IMR-90 (cell line): Measurements from ENCODE around the gene DSCAML1. TPM values are rescaled to one million over a fixed set of nuclear protein-coding genes. Genes with fewer than 3 reads are reported as not detected.

Experiments used
- ATAC-seq: fragments of 200-7000 bp; cut with Tn5 transposase; 2 replicates; pipeline ENCODE4 v1.9.1; 2020; ENCODE audit warnings: low read depth, mild to moderate bottlenecking, moderate library complexity
- BruUV-seq: library from RNA; stranded (reverse); fragments of 400-500 nt; replicated peaks from 2 replicates; lab custom pipeline; 2021; lab: Mats Ljungman, UMichigan
- CTCF ChIA-PET: fragments of 300-600 bp; formaldehyde crosslinking; extraction: SDS; loops from one replicate; lab custom pipeline; 2021; ENCODE audit warnings: antibody characterized with exemption; lab: Yijun Ruan, JAX
- POLR2A ChIA-PET: fragments of 300-600 bp; sonication (Branson Sonifier 250); formaldehyde crosslinking; loops from one replicate; lab custom pipeline; 2022; ENCODE audit warnings: antibody characterized with exemption; ENCODE audit not compliant: unreplicated experiment; lab: Charles Lee
- DNase-seq: peaks from one replicate; pipeline ENCODE4 v3.0.0; 2013
- H2AFZ ChIP-seq: replicated peaks from 2 replicates; pipeline ENCODE3; 2013; ENCODE audit warnings: low read length, mild to moderate bottlenecking; ENCODE audit not compliant: poor library complexity
- H2AK5ac ChIP-seq: 2 replicates; pipeline ENCODE4 v1.6.1; 2013; ENCODE audit warnings: low read depth, low read length, inconsistent platforms
- H2AK9ac ChIP-seq: replicated peaks from 2 replicates; pipeline ENCODE3; 2013; ENCODE audit warnings: mild to moderate bottlenecking, low read depth, low read length, moderate library complexity; ENCODE audit not compliant: poor library complexity
- H2BK120ac ChIP-seq: 2 replicates; pipeline ENCODE4 v1.6.1; 2013; ENCODE audit warnings: low read depth, low read length, inconsistent platforms
- H2BK15ac ChIP-seq: 3 replicates; pipeline ENCODE4 v1.6.1; 2013; ENCODE audit warnings: low read depth, low read length, inconsistent platforms
- H2BK20ac ChIP-seq: 2 replicates; pipeline ENCODE4 v1.6.1; 2013; ENCODE audit warnings: low read depth, mild to moderate bottlenecking, inconsistent platforms, low read length, moderate library complexity
- H2BK5ac ChIP-seq: 2 replicates; pipeline ENCODE4 v1.6.1; 2013; ENCODE audit warnings: mild to moderate bottlenecking, low read depth, low read length, inconsistent platforms; ENCODE audit not compliant: poor library complexity, severe bottlenecking
- H3K14ac ChIP-seq: replicated peaks from 2 replicates; pipeline ENCODE4 v1.6.1; 2013; ENCODE audit warnings: low read depth, low read length, inconsistent platforms
- H3K18ac ChIP-seq: 2 replicates; pipeline ENCODE4 v1.6.1; 2013; ENCODE audit warnings: low read depth, low read length, control low read depth
- H3K23ac ChIP-seq: 2 replicates; pipeline ENCODE4 v1.6.1; 2013; ENCODE audit warnings: low read depth, low read length, inconsistent platforms
- H3K27ac ChIP-seq: 2 replicates; pipeline ENCODE4 v1.5.1; 2013; ENCODE audit warnings: mild to moderate bottlenecking, control low read depth, low read length; ENCODE audit not compliant: insufficient read depth
- H3K27me3 ChIP-seq: 2 replicates; pipeline ENCODE4 v1.6.1; 2013; ENCODE audit warnings: low read length; ENCODE audit not compliant: control insufficient read depth, insufficient read depth
- H3K36me3 ChIP-seq: 2 replicates; pipeline ENCODE4 v1.6.1; 2013; ENCODE audit warnings: low read length, mixed read lengths; ENCODE audit not compliant: control insufficient read depth, insufficient read depth
- H3K4ac ChIP-seq: 2 replicates; pipeline ENCODE4 v1.6.1; 2013; ENCODE audit warnings: low read depth, low read length, inconsistent platforms
- H3K4me1 ChIP-seq: 2 replicates; pipeline ENCODE4 v1.6.1; 2013; ENCODE audit warnings: low read length, mixed read lengths; ENCODE audit not compliant: control insufficient read depth, insufficient read depth
- H3K4me2 ChIP-seq: 2 replicates; pipeline ENCODE4 v1.6.1; 2013; ENCODE audit warnings: low read depth, mild to moderate bottlenecking, control low read depth, low read length, moderate library complexity
- H3K4me3 ChIP-seq: 2 replicates; pipeline ENCODE4 v1.5.1; 2013; ENCODE audit warnings: low read depth, mild to moderate bottlenecking, control low read depth, low read length, moderate library complexity; ENCODE audit not compliant: insufficient read depth
- H3K56ac ChIP-seq: 2 replicates; pipeline ENCODE4 v1.6.1; 2013; ENCODE audit warnings: low read length, inconsistent platforms; ENCODE audit not compliant: insufficient read depth; ENCODE audit errors: extremely low read depth
- H3K79me1 ChIP-seq, 2 experiments: 2 replicates each; pipeline ENCODE4 v1.6.1; 2013; ENCODE audit warnings: low read length in 2 of 2, inconsistent platforms in 1 of 2, low read depth in 1 of 2
- H3K9ac ChIP-seq: 2 replicates; pipeline ENCODE4 v1.6.1; 2013; ENCODE audit warnings: low read depth, low read length, control low read depth
- H3K9me1 ChIP-seq: 2 replicates; pipeline ENCODE4 v1.6.1; 2013; ENCODE audit warnings: low read length, inconsistent platforms; ENCODE audit not compliant: insufficient read depth
- H3K9me3 ChIP-seq: 2 replicates; pipeline ENCODE4 v1.6.1; 2013; ENCODE audit warnings: low read length; ENCODE audit not compliant: control insufficient read depth, insufficient read depth
- H4K20me1 ChIP-seq: 2 replicates; pipeline ENCODE4 v1.6.1; 2013; ENCODE audit warnings: low read length, inconsistent platforms; ENCODE audit not compliant: insufficient read depth
- H4K5ac ChIP-seq: 2 replicates; pipeline ENCODE4 v1.6.1; 2013; ENCODE audit warnings: mild to moderate bottlenecking, low read depth, low read length, control low read depth
- H4K8ac ChIP-seq, 2 experiments: 2 replicates each; pipeline ENCODE4 v1.6.1; 2013; ENCODE audit warnings: low read depth in 2 of 2, low read length in 2 of 2, control low read depth in 1 of 2, inconsistent platforms in 1 of 2
- H4K91ac ChIP-seq: 2 replicates; pipeline ENCODE4 v1.6.1; 2013; ENCODE audit warnings: low read depth, low read length, inconsistent platforms; ENCODE audit not compliant: insufficient read depth
- BHLHE40 ChIP-seq: fragments of 150-350 bp; IDR thresholded peaks from 2 replicates; pipeline ENCODE4 v1.6.1; 2016; ENCODE audit warnings: mild to moderate bottlenecking, low read depth, low read length
- CEBPB ChIP-seq: IDR thresholded peaks from 2 replicates; pipeline ENCODE4 v1.6.1; 2012; ENCODE audit warnings: low read depth, low read length, improper control_type of control experiment
- FOS ChIP-seq: fragments of 150-350 bp; IDR thresholded peaks from 2 replicates; pipeline ENCODE4 v1.6.1; 2016; ENCODE audit warnings: low read depth, low read length
- POLR2A ChIP-seq: IDR thresholded peaks from 2 replicates; pipeline ENCODE4 v1.6.1; 2012; ENCODE audit warnings: mild to moderate bottlenecking, low read depth, low read length
- RCOR1 ChIP-seq: IDR thresholded peaks from 2 replicates; pipeline ENCODE4 v1.6.1; 2012; ENCODE audit warnings: mild to moderate bottlenecking, low read length, improper control_type of control experiment; ENCODE audit not compliant: insufficient replicate concordance
- WGBS, 2 experiments: methylation state at CpG; one replicate each; pipeline versions ENCODE4 v1.1.5 to v1.1.7; 2013; ENCODE audit warnings: missing lambda C conversion rate in 2 of 2; ENCODE audit not compliant: insufficient read length in 1 of 2; ENCODE audit errors: extremely low coverage in 2 of 2; 5-methylcytosine and 5-hydroxymethylcytosine counted together
- dilution Hi-C: fragments of 300-500 bp; cut with HindIII; formaldehyde crosslinking; loops from one replicate; pipeline ENCODE4 v1.14.3; 2018; ENCODE audit warnings: low sequenced_read_pairs; ENCODE audit not compliant: unreplicated experiment
- in situ Hi-C: fragments of 300-500 bp; cut with MboI; formaldehyde crosslinking; loops from 3 replicates; pipeline ENCODE4 v1.14.3; 2019; ENCODE audit warnings: low sequenced_read_pairs, inconsistent platforms, mixed read lengths
- intact Hi-C: fragments of 100-400 bp; cut with micrococcal nuclease; formaldehyde crosslinking; loops from 2 replicates; pipeline ENCODE4 v1.10.0; 2022
- polyA plus RNA-seq, 3 experiments: library from polyadenylated mRNA; depleted of rRNA; stranded (reverse); fragments of >200 nt; gene quantifications; 2 replicates each; pipeline ENCODE4 v1.2.3, GENCODE V29; 2012; ENCODE audit warnings: low replicate concordance in 1 of 3
- total RNA-seq: library from RNA; depleted of rRNA; stranded (reverse); fragments of >200 nt; gene quantifications from 2 replicates; pipeline ENCODE4 v1.2.3, GENCODE V29; 2012
- TF ChIP-seq, protein P1 (sequence below): fragments of 150-350 bp; IDR thresholded peaks from 2 replicates; pipeline ENCODE4 v1.6.1; 2016; ENCODE audit warnings: low read depth, mild to moderate bottlenecking, low read length, moderate library complexity, borderline replicate concordance

DSCAML1 gene
- total and polyA plus RNA-seq, 2 of the 4 experiments (the other 2 are of a cell fraction): not detected

DNA sequence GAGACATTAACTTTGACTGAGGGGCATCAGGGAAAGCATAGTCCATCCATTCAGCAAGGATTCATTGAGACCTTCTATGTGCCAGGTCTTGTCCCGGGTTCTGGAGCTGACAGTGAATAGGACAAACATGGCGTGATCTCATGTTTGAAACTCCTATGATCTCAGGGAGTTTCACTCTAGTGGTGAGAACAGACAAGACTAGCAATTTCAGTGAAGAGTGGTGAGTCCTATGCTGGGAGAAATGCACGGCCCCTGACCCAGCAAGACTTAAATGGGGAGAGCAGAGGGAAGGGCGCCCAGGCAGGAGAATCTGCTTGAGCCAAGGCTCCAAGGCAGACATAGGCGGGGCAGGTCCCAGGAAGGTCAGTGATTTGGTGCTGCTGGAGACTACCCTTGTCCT, 313.6 kb downstream of the DSCAML1 start:
- dilution Hi-C loops (no loop called here), intact Hi-C loops (no loop called here), in situ Hi-C loops (no loop called here)
- no TSS peak for BruUV-seq
- Histone ChIP-seq H3K4me2 (no peak overlapping the region), H3K4ac (no peak overlapping the region), H3K14ac (no peak overlapping the region), H3K27ac (no peak overlapping the region), H3K27me3 (peaks cover 16% of the 10 kb centered on the region), H3K79me1 (no peaks in the 10 kb centered on the region), H3K56ac (no peak overlapping the region), H4K5ac (no peak overlapping the region), H2AK5ac (no peak overlapping the region), H2BK120ac (no peak overlapping the region), H3K4me1 (no peaks in the 10 kb centered on the region), H2AK9ac (no peak overlapping the region), H3K9ac (no peak overlapping the region), H3K18ac (no peak overlapping the region), H4K20me1 (no peaks in the 10 kb centered on the region), H3K9me3 (no peaks in the 10 kb centered on the region), H2AFZ (no peak overlapping the region), H2BK20ac (no peak overlapping the region), H3K4me3 (no peak overlapping the region), H3K36me3 (no peaks in the 10 kb centered on the region), H4K8ac (no peak overlapping the region), H2BK15ac (no peak overlapping the region), H4K91ac (no peak overlapping the region), H3K23ac (no peak overlapping the region), H3K9me1 (no peaks in the 10 kb centered on the region), H2BK5ac (no peak overlapping the region)
- TF ChIP-seq CEBPB (no peak), FOS (no peak), POLR2A (no peak), RCOR1 (no peak), BHLHE40 (no peak)
- TF ChIP-seq, protein P1, sequence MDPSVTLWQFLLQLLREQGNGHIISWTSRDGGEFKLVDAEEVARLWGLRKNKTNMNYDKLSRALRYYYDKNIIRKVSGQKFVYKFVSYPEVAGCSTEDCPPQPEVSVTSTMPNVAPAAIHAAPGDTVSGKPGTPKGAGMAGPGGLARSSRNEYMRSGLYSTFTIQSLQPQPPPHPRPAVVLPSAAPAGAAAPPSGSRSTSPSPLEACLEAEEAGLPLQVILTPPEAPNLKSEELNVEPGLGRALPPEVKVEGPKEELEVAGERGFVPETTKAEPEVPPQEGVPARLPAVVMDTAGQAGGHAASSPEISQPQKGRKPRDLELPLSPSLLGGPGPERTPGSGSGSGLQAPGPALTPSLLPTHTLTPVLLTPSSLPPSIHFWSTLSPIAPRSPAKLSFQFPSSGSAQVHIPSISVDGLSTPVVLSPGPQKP: no peak
- WGBS, 2 experiments: 80% methylated on average over 1 of the region's 5 CpGs; no CpG with 5 or more reads in 1 of the 2 experiments
- ChIA-PET POLR2A (no interaction called here), CTCF (no interaction called here)
- DNase-seq (no peak), ATAC-seq (no peak)
